Astrocyte (in vitro differentiated cells and primary cell): Measurements from ENCODE around the gene USP48.

Source experiments
- EZH2 ChIP-seq: IDR thresholded peaks from 2 replicates; pipeline ENCODE4 v1.6.1; 2012; ENCODE audit warnings: mild to moderate bottlenecking, low read length, inconsistent platforms; ENCODE audit not compliant: insufficient read depth
- TF ChIP-seq, protein P1 (sequence below): IDR thresholded peaks from 2 replicates; pipeline ENCODE4 v1.5.1; 2011; ENCODE audit warnings: low read depth, mild to moderate bottlenecking, inconsistent platforms, low read length, moderate library complexity; ENCODE audit not compliant: insufficient read depth

DNA sequence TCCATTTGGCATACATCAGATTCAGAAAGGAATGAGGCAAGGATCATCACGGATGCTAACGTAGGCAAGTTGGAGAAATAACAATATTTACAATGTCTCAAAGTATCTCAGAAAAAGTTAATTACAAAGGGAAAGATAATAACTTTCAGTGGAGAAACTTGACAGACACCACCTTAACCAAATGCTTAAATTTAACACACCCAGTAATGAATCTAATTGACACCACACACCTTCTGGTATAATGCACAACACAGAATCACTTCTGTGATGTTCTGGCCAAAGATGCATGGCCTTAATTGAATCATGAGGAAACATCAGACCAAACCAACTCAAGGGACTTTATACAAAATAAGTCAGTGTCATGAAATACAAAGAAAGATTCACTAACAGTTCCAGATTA lies 23.1 kb downstream of the USP48 start:
- TF ChIP-seq, protein P1, sequence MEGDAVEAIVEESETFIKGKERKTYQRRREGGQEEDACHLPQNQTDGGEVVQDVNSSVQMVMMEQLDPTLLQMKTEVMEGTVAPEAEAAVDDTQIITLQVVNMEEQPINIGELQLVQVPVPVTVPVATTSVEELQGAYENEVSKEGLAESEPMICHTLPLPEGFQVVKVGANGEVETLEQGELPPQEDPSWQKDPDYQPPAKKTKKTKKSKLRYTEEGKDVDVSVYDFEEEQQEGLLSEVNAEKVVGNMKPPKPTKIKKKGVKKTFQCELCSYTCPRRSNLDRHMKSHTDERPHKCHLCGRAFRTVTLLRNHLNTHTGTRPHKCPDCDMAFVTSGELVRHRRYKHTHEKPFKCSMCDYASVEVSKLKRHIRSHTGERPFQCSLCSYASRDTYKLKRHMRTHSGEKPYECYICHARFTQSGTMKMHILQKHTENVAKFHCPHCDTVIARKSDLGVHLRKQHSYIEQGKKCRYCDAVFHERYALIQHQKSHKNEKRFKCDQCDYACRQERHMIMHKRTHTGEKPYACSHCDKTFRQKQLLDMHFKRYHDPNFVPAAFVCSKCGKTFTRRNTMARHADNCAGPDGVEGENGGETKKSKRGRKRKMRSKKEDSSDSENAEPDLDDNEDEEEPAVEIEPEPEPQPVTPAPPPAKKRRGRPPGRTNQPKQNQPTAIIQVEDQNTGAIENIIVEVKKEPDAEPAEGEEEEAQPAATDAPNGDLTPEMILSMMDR: no peak
- no peak for TF ChIP-seq EZH2
